ENCODE data around the gene QKI. TPM values are rescaled to one million over a fixed set of nuclear protein-coding genes. Genes with fewer than 3 reads are reported as not detected.

The QKI gene
- total and polyA plus RNA-seq, 2 of the 8 experiments (the other 6 are each of a cell fraction or from before 2014, with no cell fraction given) = 181 to 183 TPM

GRCh38 chr6:163599136-163599535 is 184.6 kb downstream of the QKI start:
- Histone ChIP-seq H2BK5ac (ENCODE audit: low read depth, low read length) (no peak overlapping the region), H3K4me3 (ENCODE audit: extremely low read depth in 1 of 4, insufficient read depth in 2 of 4, low read depth in 3 of 4, low read length in 4 of 4) (no peak overlapping the region), H3K4ac (replicated peaks; ENCODE audit: insufficient read length, low read depth, low read length) (no peak overlapping the region), H3K9me3 (ENCODE audit: insufficient read depth in 2 of 2, low read depth in 1 of 2, low read length in 1 of 2) (no peaks in the 10 kb centered on the region), H3K9ac (replicated peaks in 1 of 4; ENCODE audit: extremely low read depth in 1 of 4, low read depth in 3 of 4, low read length in 3 of 4) (no peak overlapping the region), H3K79me1 (ENCODE audit: low read depth, low read length) (no peaks in the 10 kb centered on the region), H4K5ac (ENCODE audit: insufficient read length, low read depth, low read length) (no peak overlapping the region), H4K8ac (ENCODE audit: extremely low read depth, insufficient read depth, low read length) (no peak overlapping the region), H2BK12ac (ENCODE audit: low read depth, low read length) (no peak overlapping the region), H2BK120ac (replicated peaks; ENCODE audit: low read depth, low read length) (no peak overlapping the region), H3K36me3 (ENCODE audit: control insufficient read depth in 2 of 4, insufficient read depth in 4 of 4, low read length in 3 of 4) (no peaks in the 10 kb centered on the region), H3K23me2 (ENCODE audit: low read depth, low read length) (no peaks in the 10 kb centered on the region), H3K27me3 (replicated peaks in 1 of 4; ENCODE audit: control insufficient read depth in 3 of 4, extremely low read depth in 1 of 4, insufficient read depth in 3 of 4, low read length in 3 of 4) (no peaks in the 10 kb centered on the region), H4K20me1 (replicated peaks in 1 of 2; ENCODE audit: control insufficient read depth in 1 of 2, insufficient read depth in 2 of 2, low read length in 2 of 2) (no peaks in the 10 kb centered on the region), H3K79me2 (ENCODE audit: control insufficient read depth in 1 of 2, insufficient read depth in 2 of 2, low read length in 2 of 2) (no peaks in the 10 kb centered on the region), H2AFZ (ENCODE audit: low read length) (no peak overlapping the region), H3K18ac (ENCODE audit: extremely low read depth, low read length) (no peak overlapping the region), H3K4me2 (ENCODE audit: insufficient read depth in 1 of 2, low read depth in 2 of 2, low read length in 2 of 2) (no peak overlapping the region), H3K4me1 (replicated peaks in 1 of 4; ENCODE audit: control insufficient read depth in 3 of 4, insufficient read depth in 4 of 4, low read length in 3 of 4) (no peaks in the 10 kb centered on the region; a peak in 1 of 7 replicates), H3K23ac (ENCODE audit: insufficient read length) (no peak overlapping the region), H2BK15ac (ENCODE audit: low read length) (no peak overlapping the region), H2AK5ac (ENCODE audit: low read depth, low read length) (no peak overlapping the region), H4K91ac (replicated peaks; ENCODE audit: insufficient read length, low read length) (no peak overlapping the region), H3K56ac (replicated peaks; ENCODE audit: insufficient read length, low read depth, low read length) (no peak overlapping the region), H3K14ac (ENCODE audit: insufficient read length) (no peak overlapping the region), H3K27ac (ENCODE audit: low read depth, low read length) (no peak overlapping the region), H2BK20ac (ENCODE audit: low read length) (no peak overlapping the region)
- TF ChIP-seq CTCF (IDR thresholded peaks at IDR 0.05; ENCODE audit: control extremely low read depth in 1 of 3, insufficient read depth in 1 of 3, low read depth in 1 of 3, low read length in 3 of 3) (no peak), CHD1 (IDR thresholded peaks at IDR 0.05; ENCODE audit: low read depth, low read length) (no peak), POLR2AphosphoS5 (IDR thresholded peaks at IDR 0.05; ENCODE audit: low read depth, low read length) (no peak), HDAC2 (IDR thresholded peaks at IDR 0.05; ENCODE audit: borderline replicate concordance in 1 of 2, low read depth in 2 of 2, low read length in 2 of 2) (no peak), TCF12 (IDR thresholded peaks at IDR 0.05; ENCODE audit: low read depth, low read length) (no peak), JUND (IDR thresholded peaks at IDR 0.05; ENCODE audit: low read length) (no peak), POLR2A (IDR thresholded peaks at IDR 0.05; ENCODE audit: control extremely low read depth in 1 of 2, low read depth in 2 of 2, low read length in 2 of 2) (no peak), EGR1 (IDR thresholded peaks at IDR 0.05; ENCODE audit: borderline replicate concordance, low read depth, low read length) (no peak)
- ChIA-PET POLR2A (ENCODE audit: partially characterized antibody) (no interaction called here), CTCF (ENCODE audit: partially characterized antibody) (interaction anchor here (0.7 to 1.4 kb wide), 4 partner anchors 44 to 360 kb away, joined by 3 to 5 read pairs (median 3); no protein-coding TSS in a partner anchor)
- FAIRE-seq (no peak), DNase-seq (ENCODE audit: low read depth in 1 of 2, low spot score in 2 of 2) (no peak)
